Body of pancreas (tissue), 4 donors: ENCODE results near the gene KRTAP3-1.
"Not testable (repeated sequence)": the region's sequence is repeated elsewhere in the genome, so short reads cannot be mapped to it uniquely, and the experiment has no call there.

Source experiments
- CTCF ChIP-seq, 7 experiments: fragments of 450-650 bp in 4 of 7; fragments of 200-600 bp in 3 of 7; sonication (generic) in 3 of 7; IDR thresholded peaks; one replicate each; pipeline ENCODE4 v1.5.1; 2016 to 2019; ENCODE audit warnings: antibody characterized with exemption in 7 of 7
- POLR2A ChIP-seq, 3 donors: fragments of 450-650 bp; IDR thresholded peaks; one replicate each; pipeline ENCODE4 v1.6.1; 2016; ENCODE audit warnings: antibody characterized with exemption in 3 of 3, mild to moderate bottlenecking in 2 of 3

- not testable (repeated sequence) for TF ChIP-seq CTCF, POLR2A (IDR thresholded peaks at IDR 0.05)
These were observed 38.0 kb upstream of the KRTAP3-1 start, which contains the start of gene KRTAP2-1 for GRCh38 chr17:41046735-41047465.
